ENCODE results near the gene SH3RF3.

Gene SH3RF3

DNA sequence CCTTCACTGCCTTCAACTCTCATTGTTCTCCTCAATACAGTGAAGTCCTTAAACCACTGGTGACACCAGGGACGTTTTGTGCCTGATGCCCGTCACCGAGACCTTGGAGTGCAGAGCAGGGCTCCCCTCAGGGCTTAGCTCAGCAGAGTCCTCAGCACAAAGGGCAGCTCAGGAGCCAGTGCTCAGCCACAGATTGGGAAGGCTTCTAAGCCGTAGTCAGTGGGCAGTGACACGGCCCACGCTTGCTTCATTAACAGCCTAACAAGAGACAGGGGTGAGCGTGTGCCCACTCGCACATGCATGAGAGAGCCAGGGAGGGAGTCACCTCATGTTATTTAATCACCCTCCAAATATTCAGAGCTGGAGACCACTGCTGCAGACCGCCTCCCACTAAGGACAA, 137.5 kb downstream of the SH3RF3 start:
- DNase-seq: no peak

DNA sequence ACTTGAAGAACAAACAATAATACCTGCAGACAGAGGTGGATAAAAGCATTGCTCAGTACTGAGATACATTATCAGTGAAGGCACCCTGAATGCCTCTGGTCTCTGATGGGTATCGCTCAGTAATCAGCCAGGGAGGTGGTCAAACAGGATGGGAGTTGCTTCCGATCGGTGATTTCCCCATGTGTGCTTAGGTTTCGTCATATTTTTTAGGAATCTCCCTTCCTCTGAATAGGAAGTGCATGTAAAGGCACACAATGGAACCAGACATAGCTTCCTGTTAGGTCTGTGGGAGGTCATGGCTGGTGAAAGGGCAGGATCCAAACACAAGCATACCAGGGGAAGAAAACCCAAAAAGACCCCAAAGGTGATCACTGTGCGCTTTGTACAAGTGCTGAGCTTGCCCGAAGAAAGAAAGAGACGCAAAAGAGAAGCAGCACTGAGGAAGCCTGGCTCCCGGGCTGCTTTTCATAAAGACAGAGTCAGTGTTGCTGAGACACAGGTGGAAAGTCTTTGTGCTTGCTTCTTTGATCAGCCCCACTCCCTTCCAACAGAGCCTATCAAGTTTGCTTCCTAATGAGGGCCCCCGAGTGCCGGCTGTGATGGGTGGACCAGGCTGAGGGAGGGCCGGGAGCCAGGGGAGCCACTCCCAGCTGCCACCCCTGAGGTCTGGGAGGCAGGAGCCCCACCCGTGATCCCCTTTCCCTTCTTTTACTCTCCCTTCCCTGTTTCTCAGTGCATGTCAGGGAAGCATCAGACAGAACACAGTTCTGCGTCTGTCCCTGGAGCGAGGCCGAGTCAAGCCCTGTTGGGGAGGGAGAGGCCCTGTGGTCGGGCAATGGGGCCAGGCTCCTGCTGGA, 138.2 kb downstream of the SH3RF3 start:
- no peak for DNase-seq

DNA sequence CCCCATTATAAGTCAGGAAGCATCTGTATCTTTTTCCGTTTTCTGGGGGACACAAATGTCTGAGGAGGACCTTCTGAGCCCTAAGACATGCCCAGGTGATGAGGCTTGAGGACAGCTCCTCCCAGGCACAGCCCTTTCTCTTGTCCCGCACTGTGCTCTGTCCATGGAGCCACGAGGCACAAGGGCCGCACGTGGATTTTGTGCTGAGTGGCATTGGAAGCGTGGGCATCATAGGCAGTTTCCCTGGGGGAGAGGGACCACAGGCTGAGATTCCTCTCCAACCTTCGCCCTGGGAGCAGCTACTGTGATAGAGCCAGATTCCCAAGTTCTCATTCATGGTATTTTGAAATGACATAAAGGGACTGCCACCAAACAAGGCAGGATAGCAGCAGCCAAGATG, 139.9 kb downstream of the SH3RF3 start:
- no peak for DNase-seq

DNA sequence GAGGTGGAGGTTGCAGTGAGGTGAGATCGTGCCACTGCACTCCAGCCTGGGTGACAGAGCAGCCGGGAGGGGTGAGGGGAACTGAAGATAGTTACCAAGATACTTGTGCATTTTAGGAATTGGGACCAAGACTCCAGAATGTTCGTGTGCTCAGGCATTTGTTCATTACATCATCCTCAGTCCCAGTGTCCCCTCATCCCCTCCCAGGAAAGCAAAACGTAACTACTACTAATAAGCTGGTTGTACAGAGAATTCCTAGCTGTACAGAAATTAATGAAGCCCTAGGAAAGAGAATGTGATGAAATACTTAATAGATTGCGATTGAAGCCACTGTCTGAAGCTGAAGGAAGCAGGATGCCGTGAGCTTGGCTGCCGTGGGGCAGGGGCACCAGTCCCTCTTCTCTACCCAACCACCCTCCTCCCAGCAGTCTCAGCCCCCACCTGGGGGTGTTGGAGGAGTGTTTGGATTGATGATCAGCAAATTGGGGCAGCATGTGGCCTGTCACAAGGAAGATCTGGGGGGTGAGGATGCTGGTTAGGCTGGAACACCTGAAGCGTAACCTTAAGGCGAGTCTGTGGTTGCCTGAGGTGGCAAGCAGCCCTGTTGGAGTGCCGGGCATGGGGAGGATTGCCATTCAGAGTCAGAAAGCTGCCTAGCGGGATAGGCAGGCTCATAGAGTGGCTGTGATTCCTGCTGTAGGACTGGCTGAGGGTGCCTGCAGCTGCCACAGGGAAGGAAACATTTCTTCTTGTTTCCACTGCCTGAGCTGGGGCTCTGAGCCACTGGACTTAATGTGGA, 140.9 kb downstream of the SH3RF3 start:
- DNase-seq: no peak

DNA sequence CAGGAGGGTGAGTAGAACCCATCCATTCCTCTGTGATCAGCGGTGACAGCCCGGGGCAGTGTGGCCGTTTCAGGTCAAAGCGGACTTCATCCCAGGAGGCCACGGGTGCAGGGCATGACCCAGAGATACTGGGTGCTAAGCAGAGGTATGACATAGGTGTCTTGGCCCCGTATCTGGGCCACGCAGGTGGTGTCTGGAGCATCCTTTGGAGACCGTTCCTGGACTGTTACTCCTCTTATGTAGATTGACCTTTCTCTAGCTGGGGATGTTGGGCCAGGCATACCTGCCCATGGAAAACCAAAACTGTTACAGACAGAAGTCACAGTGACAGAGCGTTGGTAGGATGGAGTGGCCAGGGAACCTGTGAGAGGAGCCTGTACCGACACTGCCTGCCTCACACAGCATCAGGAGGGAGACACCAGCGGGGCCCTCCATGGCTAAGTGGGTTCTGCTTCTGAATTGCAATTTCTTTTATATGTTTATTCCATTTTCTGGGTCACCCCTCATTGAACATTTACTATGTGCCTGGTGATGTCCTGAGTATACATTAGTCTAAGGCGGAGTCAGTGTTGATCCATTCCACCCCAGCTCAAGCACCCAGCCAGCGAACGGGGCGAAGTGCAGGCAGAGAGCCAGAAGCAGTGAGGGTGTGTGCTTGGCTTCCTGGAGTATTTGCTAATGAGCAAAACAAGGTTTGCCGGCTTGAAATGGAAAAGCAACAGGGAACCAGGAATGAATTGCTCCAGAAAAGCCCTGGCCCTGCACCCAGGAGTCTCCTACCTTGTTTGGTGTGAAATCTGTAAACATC, 141.7 kb downstream of the SH3RF3 start:
- DNase-seq: no peak

DNA sequence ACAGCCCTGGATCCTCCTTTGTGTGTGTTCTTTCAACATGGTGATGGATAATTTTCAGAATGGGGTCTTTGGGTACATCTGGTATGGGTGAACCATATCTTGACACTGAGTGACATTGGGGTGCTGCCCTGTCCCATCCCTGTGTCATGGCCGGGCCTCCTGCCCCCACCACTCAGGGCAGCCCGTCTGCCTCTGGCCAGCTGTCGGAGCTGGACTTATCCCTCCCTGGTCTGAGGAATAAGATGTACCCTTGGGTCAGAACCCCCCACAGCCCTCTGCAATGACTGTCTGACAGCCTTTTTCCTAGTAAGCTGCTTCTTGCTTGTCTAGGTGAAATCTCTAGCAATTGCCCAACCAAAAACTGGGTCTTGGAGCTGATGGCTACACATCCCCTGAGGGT, 142.9 kb downstream of the SH3RF3 start:
- no peak for DNase-seq

DNA sequence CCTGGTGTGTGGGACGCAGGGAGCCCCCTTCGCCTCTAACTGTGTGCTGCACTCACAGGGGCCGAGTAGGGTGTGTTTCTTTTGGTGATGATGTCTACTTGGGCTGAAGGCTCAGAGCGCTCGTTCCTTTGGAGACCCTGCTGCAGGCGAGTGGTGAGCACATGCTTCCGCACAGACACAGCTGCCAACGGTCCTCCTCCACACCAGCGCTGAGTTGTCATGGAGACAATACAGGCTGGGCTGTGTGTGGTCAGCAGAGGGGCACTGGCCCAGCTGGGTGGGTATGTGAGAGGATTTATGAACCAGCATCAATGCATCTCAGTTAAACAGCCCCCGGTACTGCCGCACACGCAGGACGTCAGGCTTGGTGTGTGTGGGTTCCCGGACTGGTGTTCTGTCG, 143.5 kb downstream of the SH3RF3 start:
- no peak for DNase-seq

DNA sequence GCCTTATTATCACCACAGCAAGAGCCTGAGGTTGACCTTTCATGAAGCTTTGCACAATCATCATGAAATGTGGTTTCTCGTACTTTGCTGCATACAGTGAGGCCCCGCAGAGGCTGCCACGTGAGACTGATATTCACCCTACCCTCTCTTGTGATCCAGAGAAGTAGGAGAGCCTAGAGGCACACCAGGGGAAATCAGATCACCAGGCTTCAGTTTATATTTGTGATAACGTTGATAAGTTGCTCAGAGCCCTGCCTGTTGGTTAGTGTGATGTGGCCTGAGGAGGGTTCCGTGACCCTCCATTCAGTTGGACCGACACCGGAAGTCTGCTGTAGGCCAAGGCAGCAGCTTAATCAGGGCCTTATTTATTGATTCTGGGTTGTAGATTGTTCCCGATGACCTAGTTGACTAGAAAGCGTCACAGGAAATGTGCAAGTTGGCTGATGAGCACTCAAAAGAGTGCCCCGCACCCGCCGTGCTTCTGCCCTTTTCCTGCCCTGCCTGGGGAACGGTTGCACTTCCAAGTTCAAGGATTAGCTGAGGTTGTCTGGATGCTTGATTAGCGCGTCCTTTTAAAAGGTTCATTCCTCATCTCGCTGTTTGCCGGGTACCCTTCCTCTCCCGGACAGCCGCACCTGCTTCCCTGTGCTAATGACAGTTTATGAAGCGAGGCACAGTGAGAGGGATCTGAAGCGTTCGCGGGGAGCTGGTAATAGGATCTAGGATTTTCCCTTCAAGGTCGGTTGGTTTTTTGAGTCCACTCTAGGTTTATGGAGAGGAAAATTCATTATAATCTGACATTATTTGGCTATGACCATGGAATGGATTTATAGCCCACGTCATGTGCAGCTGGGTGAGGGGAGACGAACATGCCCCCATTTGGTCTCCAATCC, 146.4 kb downstream of the SH3RF3 start:
- DNase-seq: no peak

DNA sequence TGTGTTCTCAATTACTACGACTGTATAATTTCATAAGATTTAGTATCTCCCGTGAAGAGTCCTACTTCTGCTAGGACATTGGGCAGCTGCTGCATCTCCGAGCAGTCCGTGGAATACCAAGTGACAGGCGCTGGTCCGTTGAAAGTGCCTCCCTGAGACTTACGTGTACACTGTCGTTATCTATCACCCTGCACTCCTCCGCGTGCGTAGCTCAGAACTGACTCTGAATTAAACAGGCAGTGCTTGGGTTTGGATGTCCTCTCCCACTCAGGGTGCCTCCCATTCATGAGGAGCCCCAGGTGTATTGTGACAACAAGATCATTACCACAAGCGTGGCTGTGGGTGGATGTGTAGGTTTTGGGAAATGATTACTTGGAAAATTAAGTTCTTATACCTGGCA, 148.4 kb downstream of the SH3RF3 start:
- DNase-seq: no peak

DNA sequence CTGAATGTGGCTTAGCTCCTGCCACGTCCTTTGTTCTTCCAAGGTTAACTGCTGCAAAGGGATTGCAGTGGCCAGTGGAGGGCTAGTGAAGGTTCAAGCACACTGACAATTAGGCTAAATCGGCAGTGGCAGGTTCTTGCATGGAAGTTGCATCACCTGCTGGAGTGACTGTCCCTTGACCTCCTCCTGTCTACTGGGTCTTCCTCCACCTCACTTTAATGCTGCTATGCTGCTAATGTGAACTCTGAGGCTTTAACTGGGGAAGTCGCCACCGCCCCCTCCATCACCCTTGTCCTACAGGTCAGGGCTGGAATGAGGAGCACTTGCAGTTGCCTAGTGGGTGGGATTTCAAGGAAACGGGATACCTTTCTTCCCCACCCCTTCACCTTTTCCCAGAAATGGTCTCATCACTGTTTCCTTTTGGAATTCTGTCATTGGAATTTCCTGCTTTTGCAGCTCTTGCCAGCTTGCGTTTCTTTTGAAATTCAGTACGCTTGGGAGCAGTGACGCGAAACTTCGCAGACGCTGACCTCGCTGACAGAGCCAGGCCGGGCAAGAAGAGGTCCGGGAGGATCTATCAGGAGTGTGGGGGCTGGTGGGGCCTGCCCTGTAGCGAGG, 150.3 kb downstream of the SH3RF3 start:
- no peak for DNase-seq

DNA sequence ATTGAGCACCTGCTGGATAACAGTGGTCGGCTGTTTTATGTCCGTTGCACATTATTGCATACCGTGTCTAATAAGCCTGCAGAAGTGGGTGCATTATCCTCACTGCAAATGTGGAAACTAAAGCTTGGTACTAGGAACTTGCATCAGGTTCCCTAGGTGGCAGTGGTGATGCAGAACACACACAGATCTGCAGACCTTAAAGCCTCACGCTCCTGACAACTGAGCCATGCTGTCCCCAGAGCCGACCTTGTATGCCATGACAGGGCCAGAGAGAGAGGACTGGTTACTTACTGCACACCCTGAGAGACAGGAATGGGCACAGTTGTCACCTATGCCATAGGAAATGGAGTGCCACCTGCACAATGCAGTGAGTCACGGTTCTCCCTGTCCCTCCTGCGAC, 151.8 kb downstream of the SH3RF3 start:
- no peak for DNase-seq

DNA sequence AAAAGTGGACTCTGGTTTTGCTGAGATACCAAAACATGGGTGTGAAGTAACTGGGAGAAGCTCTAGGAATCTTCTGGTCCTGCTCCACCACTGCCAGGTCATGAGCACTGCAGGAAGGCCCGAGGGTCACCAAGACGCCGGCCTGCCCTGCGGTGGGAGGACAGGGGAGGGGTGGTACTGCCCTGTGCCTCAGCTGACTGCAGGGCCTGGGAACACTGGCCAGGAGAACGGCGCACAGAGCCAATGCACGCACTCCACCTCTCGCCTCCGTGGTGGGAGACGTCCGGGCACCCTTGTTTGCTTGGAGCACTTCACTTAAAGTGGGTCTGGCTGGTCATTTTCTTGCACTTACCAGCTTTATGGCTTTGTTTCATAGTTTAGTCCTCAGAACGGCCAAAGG, 153.4 kb downstream of the SH3RF3 start:
- no peak for DNase-seq

DNA sequence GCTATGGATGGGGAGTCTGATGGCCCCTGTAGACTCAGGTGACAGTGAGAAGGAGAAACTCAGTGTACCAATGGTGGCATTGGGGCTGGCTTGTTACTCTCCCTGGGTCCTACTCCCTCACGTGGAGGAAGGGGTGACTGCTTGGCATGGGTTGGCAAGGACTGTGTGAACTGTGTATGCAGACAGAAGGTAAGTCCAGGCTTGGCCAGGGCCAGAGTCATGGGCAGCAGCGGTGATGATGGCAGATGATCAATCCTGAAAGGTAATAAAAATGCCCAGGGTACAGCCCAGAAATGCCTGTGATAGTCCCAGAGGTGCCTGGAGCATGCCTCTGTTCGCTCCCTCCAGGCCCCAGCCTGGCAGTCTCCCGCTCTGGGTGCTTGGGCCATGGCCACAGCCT, 153.9 kb downstream of the SH3RF3 start:
- no peak for DNase-seq

DNA sequence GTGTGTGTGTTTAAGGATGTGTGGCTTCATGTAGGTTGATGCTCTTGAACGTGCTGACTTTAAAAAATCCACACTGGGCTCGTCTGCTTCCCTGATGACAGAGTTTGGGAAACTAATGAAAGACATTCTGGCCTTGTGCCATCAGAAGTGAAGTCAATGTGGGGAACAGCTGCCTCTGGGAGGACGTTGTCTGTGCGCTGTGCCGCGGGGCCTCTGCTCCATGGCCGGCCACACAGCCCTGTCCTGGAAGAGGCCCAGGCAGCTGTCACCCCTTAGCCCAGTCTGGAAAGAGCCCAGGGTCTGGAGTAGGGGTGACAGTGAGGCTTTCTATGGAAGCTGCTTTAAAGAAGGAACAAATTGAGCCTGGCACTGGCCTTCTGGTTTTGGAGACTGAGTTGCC, 155.8 kb downstream of the SH3RF3 start:
- no peak for DNase-seq

DNA sequence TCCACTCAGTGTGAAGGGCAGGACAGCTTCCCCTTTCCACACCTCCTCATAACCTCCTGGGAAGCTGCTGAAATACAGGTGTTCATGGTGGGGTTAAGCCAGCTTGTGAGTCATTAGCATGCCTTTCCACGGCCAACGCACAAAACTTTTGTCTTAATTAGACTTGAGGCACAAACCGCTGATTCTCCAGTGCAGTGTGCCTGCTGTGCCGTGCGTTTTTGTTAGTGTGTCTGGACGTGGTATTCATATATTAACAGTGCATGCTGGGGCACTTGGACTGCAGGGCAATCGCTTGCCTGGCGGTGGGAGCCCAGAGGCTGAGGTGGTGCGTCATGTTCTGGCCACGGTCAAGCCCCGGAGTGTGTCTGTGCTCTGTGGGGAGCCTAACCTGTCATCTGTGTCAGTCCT, 156.2 kb downstream of the SH3RF3 start:
- DNase-seq: no peak

DNA sequence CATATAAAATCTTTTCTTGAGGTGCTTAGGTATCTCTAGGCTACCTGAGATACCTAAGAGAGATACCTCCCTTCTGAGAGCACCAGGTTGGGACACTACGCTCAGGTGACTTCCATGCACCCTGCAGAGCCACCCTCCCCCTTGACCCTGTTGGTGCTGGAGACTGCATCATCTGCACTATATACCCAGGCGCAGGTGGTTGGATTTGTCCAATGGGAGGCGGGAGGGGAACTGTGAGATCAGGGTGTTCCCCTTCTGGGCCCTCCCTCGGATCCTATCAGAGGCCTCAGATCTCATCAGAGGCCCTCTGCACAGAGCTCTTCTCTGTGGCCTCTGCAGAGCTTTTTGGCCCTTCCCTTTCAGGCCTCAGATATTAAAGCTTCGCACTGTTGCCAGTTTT, 158.4 kb downstream of the SH3RF3 start:
- DNase-seq: no peak

DNA sequence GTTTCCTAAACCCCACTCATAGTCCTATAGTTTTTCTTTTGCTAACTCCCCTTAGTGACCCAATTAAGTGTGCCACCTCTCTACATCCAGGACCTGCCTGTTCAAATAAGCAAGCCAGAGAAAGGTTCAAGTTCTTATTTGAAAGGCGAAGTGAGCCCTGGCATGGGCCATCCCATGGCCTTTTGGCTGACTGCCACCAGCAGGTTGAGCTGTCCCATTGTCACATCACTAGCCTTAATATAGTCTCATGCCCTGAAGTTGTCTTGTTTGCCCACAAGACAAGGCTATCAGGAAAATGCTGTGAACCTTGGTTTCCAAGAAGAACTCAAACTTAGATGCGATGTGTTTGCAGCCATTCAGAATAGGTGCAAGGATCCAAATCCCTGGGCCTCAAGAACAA, 158.8 kb downstream of the SH3RF3 start:
- no peak for DNase-seq

DNA sequence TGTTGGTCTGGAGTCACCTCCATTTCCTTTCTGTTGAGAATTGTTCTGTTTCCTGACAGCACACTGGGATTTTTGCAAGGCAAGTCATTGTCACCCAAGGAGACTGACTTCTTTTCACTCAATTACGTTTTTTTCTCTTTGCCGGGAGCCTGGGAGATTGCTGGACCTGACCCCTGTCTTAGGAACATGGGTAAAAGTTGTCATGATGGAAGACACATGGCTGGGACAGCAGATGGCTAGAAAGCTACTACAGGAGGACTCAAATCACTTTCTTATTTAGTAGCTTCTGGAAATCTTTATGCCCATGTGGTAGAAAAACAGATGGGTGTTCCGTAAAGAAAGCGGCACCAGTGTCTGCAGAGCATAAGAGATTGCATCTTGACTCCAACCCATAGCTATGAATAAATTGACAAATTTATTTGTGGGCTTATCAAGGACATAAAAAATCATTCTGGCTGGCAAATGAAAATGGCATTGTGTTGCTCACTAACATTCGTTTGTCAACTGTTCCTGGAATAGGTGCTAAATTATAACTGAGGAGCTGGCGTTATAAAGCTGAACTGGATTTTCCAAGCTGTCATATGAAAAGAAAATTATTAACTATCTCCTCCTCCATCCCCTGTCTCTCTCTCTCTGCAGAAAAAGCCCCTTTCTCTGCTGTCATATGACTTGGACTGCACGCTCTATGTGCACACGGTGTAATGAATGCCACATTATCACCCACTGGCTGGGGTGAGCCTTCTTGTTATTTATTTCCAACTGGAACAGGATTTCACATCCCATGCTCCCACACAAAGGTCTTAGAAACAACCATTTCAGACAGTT, 159.8 kb downstream of the SH3RF3 start:
- DNase-seq: no peak

DNA sequence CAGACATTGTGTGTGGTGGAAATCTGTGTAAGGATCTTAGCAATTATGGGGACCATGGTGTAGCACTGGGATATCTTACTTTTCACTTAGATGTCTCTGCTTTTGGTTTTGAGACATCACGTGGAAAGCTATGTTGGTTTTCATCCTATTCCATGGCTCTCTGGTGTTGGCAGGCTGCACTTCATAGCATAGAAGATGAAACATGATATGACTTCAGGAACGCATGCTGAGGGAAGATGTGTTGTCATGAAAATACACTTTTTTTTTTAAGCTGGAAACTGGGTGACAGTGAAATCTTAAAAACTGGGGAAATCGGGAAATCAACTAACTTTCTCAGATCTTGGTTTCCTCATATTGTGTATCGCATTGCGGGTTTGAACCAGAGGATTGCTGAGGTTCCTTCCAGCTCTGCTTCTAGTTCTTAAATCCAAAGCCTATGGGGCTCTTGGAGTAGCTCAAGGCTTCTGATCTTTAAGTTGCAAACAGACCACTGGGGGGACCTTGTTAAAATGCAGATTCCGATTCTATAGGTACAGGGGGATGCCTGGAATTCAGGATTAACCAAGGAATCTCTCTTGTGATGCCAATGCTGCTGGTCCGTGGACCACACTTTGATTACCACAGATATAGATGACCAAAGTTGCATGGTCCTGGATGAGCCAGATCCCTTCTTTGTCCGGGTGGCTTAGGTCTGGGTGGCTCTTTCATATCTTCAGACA, 160.7 kb downstream of the SH3RF3 start:
- no peak for DNase-seq

DNA sequence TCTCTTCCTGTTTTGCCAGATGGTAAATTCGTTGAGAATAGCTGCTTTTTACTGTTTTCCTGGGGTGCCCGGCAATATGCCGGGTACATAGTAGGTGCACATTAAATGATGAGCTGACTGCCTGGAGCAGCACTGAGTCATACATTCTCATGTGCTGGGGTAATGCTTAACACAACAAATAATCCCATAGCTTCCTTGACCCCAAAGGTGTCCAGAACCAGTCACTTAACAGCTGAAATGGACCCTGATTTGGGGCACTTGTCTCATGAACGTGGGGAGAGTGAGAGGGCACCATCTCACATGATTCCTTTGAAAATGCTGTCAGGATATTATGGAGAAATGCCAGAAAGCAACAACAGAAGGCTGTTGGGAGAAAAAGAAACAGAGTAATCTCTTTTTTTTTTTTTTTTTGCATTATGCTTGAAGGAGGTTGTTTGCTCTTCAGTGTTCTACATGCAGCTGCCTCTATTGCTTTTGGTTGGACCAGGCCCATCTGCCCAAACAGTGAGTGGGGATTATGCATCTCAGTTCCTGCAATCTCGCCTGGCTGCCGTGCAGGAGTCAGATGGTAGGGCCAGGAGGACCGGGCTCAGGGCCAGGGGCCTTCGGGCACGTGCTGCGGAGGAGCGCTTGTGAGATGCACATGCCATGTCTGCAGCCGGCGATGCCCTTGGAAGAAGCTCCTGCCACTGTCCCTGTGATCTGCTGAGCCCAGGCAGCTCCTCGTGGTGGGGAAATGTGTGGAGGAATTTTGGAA, 162.1 kb downstream of the SH3RF3 start:
- DNase-seq: no peak
